ENCODE measurements around the gene KIF3A.

The KIF3A gene

GRCh38 chr5:132768485-132768868 is 31.1 kb upstream of the KIF3A start:
- no peak overlapping the region for H3K27ac ChIP-seq
- TF ChIP-seq, protein P1, sequence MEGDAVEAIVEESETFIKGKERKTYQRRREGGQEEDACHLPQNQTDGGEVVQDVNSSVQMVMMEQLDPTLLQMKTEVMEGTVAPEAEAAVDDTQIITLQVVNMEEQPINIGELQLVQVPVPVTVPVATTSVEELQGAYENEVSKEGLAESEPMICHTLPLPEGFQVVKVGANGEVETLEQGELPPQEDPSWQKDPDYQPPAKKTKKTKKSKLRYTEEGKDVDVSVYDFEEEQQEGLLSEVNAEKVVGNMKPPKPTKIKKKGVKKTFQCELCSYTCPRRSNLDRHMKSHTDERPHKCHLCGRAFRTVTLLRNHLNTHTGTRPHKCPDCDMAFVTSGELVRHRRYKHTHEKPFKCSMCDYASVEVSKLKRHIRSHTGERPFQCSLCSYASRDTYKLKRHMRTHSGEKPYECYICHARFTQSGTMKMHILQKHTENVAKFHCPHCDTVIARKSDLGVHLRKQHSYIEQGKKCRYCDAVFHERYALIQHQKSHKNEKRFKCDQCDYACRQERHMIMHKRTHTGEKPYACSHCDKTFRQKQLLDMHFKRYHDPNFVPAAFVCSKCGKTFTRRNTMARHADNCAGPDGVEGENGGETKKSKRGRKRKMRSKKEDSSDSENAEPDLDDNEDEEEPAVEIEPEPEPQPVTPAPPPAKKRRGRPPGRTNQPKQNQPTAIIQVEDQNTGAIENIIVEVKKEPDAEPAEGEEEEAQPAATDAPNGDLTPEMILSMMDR (conservative IDR thresholded peaks at IDR 0.05) = no peak

- H3K27ac ChIP-seq = no peak overlapping the region
- TF ChIP-seq, protein P1 (conservative IDR thresholded peaks at IDR 0.05) = no peak
Measured at GRCh38 chr5:132767150-132767549, 29.8 kb upstream of the KIF3A start.

GRCh38 chr5:132766806-132767055 is 29.4 kb upstream of the KIF3A start:
- TF ChIP-seq, protein P1 (conservative IDR thresholded peaks at IDR 0.05) = no peak
- H3K27ac ChIP-seq = no peak overlapping the region

DNA sequence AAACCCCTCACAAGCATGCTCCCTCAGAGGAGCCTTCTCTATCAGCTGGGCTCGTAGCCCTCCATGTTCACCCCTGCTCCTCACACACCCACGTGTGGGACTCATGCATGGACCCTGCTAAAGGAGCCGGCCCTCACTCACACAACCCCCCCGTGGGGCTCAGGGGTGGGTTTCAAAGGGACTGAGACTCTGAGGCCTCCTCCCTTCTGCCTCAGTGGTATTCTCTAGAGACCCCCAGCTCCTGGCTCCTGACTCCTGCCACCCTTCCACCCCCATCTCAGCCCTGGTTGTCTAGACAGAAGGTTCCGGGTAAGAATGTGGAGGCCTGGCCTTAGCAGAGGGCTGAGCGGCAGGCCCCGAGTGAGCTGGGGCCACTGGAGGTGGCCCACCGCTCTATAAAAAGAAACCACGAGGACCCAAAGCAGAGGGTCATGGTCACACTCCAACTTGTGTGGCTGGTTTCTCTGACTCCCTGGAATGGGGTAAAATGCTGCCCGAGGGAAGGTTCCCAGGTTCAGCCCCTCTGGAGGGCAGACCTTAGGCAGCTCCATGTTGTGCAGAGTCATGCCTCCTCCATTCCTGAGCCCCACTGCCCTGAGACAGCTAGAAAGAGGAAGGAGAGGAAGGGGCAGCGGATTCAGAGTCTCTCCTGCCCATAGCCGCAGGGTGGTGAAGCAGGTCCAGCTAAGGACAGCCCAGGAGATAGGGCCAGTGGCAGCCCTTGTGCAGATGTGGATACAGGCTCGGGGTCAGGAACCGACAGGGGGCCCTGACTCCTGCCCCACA is 28.9 kb upstream of the KIF3A start:
- TF ChIP-seq, protein P1 (conservative IDR thresholded peaks at IDR 0.05) = no peak
- no peak overlapping the region for H3K27ac ChIP-seq

DNA sequence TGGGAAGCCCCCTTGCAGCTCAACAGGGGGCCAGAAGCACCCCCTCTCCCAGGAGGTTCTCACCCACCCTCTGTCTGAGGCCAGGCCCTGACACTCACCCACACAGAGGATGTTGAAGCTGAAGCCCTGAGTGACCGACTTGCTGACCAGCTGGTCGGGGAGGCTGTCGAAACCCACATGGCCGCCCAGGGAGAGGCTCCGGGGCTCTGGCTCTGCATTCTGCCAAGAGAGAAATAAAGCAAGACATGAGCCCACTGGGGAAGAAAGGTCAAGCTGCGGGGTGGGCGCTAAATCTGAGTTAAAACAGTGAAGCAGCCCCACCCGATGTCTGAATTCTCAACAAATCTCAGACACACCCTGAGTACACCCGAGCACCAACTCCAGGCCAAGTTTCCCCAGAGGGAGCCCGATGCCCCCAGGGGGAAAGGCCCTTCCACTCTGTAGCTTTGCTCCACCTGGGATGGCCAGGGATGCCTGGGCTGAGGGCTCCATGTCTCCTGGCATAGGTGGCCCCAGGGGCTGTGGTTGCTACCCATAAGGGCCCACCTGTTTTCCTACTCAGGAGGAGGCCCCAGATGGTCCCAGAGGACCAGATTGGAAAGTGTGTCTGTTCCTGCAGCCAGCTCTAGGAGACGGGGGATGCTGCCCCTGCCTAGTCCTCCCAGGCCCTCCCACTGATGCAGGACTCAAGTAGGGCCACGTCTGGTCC is 28.1 kb upstream of the KIF3A start:
- H3K27ac ChIP-seq = no peak overlapping the region
- TF ChIP-seq, protein P1 (conservative IDR thresholded peaks at IDR 0.05) = no peak

DNA sequence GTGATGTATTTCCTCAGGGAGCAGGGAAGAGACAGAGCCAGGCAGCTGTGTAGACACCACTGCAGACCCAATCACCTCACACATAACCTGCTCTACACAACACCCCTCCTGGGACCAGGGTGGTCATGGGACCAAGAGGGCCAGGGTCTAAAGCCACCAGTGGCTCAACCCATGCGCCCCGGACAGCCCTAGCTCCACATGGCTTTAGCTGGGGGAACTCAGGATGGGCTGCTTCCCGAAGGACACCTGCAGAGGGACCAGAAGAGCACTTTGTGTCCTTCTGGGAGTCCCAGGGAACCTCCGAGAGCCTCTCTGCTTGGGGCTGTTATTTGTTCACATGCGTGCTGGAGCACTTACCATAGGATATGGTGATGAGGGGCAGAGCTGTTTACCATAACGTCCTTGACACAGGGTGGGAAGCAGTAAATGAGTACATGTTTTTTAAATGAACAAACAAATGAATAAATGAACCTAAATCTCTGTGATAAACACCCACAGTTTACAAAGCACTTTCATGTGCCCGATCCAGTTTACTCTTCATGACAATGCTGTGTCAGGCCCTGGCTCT is 27.4 kb upstream of the KIF3A start:
- TF ChIP-seq, protein P1 (conservative IDR thresholded peaks at IDR 0.05) = no peak
- H3K27ac ChIP-seq = no peak overlapping the region

DNA sequence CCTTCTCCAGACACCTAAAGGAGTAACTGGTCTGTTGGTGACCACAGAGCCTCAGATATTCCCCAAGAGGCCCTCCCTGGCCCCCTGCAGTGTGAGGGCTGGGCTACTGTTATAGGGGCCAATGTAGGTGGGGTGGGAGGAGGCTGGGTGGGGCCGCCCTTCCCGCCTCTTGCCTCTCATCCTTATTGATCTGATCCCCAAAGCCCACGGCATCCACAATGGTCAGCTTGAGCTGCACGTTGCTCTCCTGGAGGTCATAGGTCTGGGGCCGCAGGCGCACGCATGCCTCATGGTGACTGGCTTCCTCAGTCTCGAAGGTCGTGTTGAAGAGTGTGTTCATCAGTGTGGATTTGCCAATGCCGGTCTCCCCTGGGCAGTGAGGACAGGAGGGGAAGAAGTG is 26.7 kb upstream of the KIF3A start:
- no peak overlapping the region for H3K27ac ChIP-seq
- TF ChIP-seq, protein P1 (conservative IDR thresholded peaks at IDR 0.05) = no peak

Data from VCaP (cell line).